ENCODE results near the gene KIF26A. TPM values are rescaled to one million over a fixed set of nuclear protein-coding genes. Genes with fewer than 3 reads are reported as not detected.

The KIF26A gene
- total and polyA plus RNA-seq, 2 donors (not counting 1 experiment from before 2014, with no cell fraction given), result 0.15 TPM; not detected in 1

DNA sequence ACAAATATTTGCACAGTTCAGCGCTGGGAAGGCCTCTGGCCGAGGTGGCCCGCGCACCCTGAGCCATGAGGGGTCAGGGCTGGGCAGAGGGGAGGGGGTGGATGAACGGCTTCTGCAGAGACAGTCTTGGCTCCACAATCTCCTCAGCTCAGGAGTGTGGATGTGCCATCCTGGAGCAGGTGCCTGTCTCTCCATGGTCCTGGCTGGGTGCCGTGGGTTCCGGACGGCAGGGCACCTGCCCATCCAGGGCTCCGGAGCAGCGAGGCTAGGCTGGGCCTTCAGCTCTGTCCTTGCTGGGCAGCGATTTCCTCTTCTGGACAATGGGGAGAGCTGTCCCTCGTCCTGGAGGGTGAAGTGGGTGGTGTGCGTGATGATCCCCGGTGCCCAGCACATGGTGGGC is 55.6 kb downstream of the KIF26A start:
- intact Hi-C loops (cut with micrococcal nuclease), result no loop called here
- H3K36me3 ChIP-seq (replicated peaks in 1 of 2; ENCODE audit: control extremely low read depth in 1 of 2, control insufficient read depth in 1 of 2, extremely low read depth in 1 of 2, insufficient read depth in 2 of 2, low read length in 1 of 2), result no peaks in the 10 kb centered on the region
- POLR2A ChIA-PET, result no interaction called here
- no peak overlapping the region for H3K9ac ChIP-seq (ENCODE audit: low read length)
- no peak for DNase-seq
- 93% methylated on average over 14 of the region's 14 CpGs for WGBS (ENCODE audit: insufficient coverage)
- H3K4me1 Mint-ChIP-seq, result peaks cover 14% of the 10 kb centered on the region
- peaks cover 0 to 5% (median 0%) of the 10 kb centered on the region in 3 donors for H3K9me3 ChIP-seq (ENCODE audit: control extremely low read depth in 1 of 3, control insufficient read depth in 2 of 3, insufficient read depth in 1 of 3, low read length in 2 of 3)
- peaks cover 6 to 11% of the 10 kb centered on the region in 2 donors for H3K4me1 ChIP-seq (ENCODE audit: control insufficient read depth in 2 of 2, insufficient read depth in 2 of 2, low read length in 2 of 2)
- CTCF ChIA-PET, result no interaction called here
- ATAC-seq (ENCODE audit: low read depth), result no peak
- no peaks in the 10 kb centered on the region for H3K27me3 ChIP-seq (replicated peaks in 1 of 4; ENCODE audit: control extremely low read depth in 1 of 4, control insufficient read depth in 3 of 4, insufficient read depth in 4 of 4, low read length in 3 of 4)
- H3K27ac ChIP-seq (ENCODE audit: low read length in 2 of 2), result no peak overlapping the region
- TF ChIP-seq, protein P1, sequence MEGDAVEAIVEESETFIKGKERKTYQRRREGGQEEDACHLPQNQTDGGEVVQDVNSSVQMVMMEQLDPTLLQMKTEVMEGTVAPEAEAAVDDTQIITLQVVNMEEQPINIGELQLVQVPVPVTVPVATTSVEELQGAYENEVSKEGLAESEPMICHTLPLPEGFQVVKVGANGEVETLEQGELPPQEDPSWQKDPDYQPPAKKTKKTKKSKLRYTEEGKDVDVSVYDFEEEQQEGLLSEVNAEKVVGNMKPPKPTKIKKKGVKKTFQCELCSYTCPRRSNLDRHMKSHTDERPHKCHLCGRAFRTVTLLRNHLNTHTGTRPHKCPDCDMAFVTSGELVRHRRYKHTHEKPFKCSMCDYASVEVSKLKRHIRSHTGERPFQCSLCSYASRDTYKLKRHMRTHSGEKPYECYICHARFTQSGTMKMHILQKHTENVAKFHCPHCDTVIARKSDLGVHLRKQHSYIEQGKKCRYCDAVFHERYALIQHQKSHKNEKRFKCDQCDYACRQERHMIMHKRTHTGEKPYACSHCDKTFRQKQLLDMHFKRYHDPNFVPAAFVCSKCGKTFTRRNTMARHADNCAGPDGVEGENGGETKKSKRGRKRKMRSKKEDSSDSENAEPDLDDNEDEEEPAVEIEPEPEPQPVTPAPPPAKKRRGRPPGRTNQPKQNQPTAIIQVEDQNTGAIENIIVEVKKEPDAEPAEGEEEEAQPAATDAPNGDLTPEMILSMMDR (IDR thresholded peaks at IDR 0.05), result no peak
- no peak for TF ChIP-seq EZH2 (IDR thresholded peaks at IDR 0.05; ENCODE audit: borderline replicate concordance, insufficient read depth, low read depth, low read length, poor library complexity, severe bottlenecking)
- H3K27ac Mint-ChIP-seq, result no peak overlapping the region
- no peak overlapping the region for H3K4me3 ChIP-seq (ENCODE audit: control extremely low read depth in 1 of 5, extremely low read depth in 1 of 5, insufficient read depth in 1 of 5, low read depth in 2 of 5, low read length in 4 of 5)
- H3K27me3 Mint-ChIP-seq, result no peaks in the 10 kb centered on the region
- no peak overlapping the region for H2AFZ ChIP-seq (ENCODE audit: insufficient read depth, low read depth, low read length, poor library complexity, severe bottlenecking)
- no peaks in the 10 kb centered on the region for H3K79me2 ChIP-seq (ENCODE audit: control insufficient read depth, insufficient read depth, low read length)
- no peak overlapping the region for H3K4me3 Mint-ChIP-seq
- no peak overlapping the region for H3K4me2 ChIP-seq (replicated peaks; ENCODE audit: low read depth, low read length, poor library complexity, severe bottlenecking)
- H4K20me1 ChIP-seq (ENCODE audit: control insufficient read depth, insufficient read depth, low read length, poor library complexity, severe bottlenecking), result no peaks in the 10 kb centered on the region
- H3K9me3 Mint-ChIP-seq (ENCODE audit: insufficient read depth), result no peaks in the 10 kb centered on the region

DNA sequence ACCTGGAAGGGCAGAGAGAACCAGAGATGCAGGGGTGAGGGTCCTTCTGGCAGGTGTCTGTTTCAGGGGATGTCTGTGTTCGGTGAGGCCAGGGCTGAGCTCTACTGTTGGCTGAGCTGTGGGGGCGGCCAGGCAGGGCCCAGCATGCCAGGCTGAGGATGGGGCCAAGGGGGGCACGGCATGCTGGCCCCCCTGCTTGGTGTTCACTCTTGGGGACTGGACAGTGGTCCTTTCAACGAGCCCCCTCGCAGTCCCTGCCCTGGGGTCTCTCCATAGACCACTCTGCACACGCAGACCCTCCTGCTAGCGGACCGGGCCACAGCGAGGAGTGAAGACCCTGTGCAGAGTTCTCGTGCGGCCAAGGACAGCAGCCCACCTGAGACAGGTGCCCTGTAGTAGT is 56.3 kb downstream of the KIF26A start:
- Histone ChIP-seq H3K4me2 (replicated peaks; ENCODE audit: low read depth, low read length, poor library complexity, severe bottlenecking) (no peak overlapping the region), H3K36me3 (replicated peaks in 1 of 2; ENCODE audit: control extremely low read depth in 1 of 2, control insufficient read depth in 1 of 2, extremely low read depth in 1 of 2, insufficient read depth in 2 of 2, low read length in 1 of 2) (no peaks in the 10 kb centered on the region), H3K79me2 (ENCODE audit: control insufficient read depth, insufficient read depth, low read length) (no peaks in the 10 kb centered on the region), H4K20me1 (ENCODE audit: control insufficient read depth, insufficient read depth, low read length, poor library complexity, severe bottlenecking) (no peaks in the 10 kb centered on the region), H2AFZ (ENCODE audit: insufficient read depth, low read depth, low read length, poor library complexity, severe bottlenecking) (no peak overlapping the region), H3K9ac (ENCODE audit: low read length) (no peak overlapping the region), H3K27me3 (replicated peaks in 1 of 4; ENCODE audit: control extremely low read depth in 1 of 4, control insufficient read depth in 3 of 4, insufficient read depth in 4 of 4, low read length in 3 of 4) (no peaks in the 10 kb centered on the region), H3K4me1 (ENCODE audit: control insufficient read depth in 2 of 2, insufficient read depth in 2 of 2, low read length in 2 of 2) (peaks cover 6 to 11% of the 10 kb centered on the region in 2 donors), H3K4me3 (ENCODE audit: control extremely low read depth in 1 of 5, extremely low read depth in 1 of 5, insufficient read depth in 1 of 5, low read depth in 2 of 5, low read length in 4 of 5) (no peak overlapping the region), H3K27ac (ENCODE audit: low read length in 2 of 2) (no peak overlapping the region), H3K9me3 (ENCODE audit: control extremely low read depth in 1 of 3, control insufficient read depth in 2 of 3, insufficient read depth in 1 of 3, low read length in 2 of 3) (peaks cover 0 to 5% (median 0%) of the 10 kb centered on the region in 3 donors)
- TF ChIP-seq, protein P1 (IDR thresholded peaks at IDR 0.05), result no peak
- no peak for TF ChIP-seq EZH2 (IDR thresholded peaks at IDR 0.05; ENCODE audit: borderline replicate concordance, insufficient read depth, low read depth, low read length, poor library complexity, severe bottlenecking)
- Mint-ChIP-seq H3K4me1 (peaks cover 14% of the 10 kb centered on the region), H3K4me3 (no peak overlapping the region), H3K27me3 (no peaks in the 10 kb centered on the region), H3K9me3 (ENCODE audit: insufficient read depth) (no peaks in the 10 kb centered on the region), H3K27ac (no peak overlapping the region)
- 87% methylated on average over 11 of the region's 11 CpGs for WGBS (ENCODE audit: insufficient coverage)
- intact Hi-C loops (cut with micrococcal nuclease), result no loop called here
- POLR2A ChIA-PET, result no interaction called here
- DNase-seq (no peak), ATAC-seq (ENCODE audit: low read depth) (no peak)
- CTCF ChIA-PET, result no interaction called here
